Activated CD8-positive, alpha-beta T cell treated with anti-CD3 and anti-CD28 coated beads for 36 hours (primary cell): ENCODE data around the gene SCCPDH. TPM values are rescaled to one million over a fixed set of nuclear protein-coding genes. Genes with fewer than 3 reads are reported as not detected.
"Not testable (repeated sequence)": the region's sequence is repeated elsewhere in the genome, so short reads cannot be mapped to it uniquely, and the experiment has no call there.

Experiments used
- ATAC-seq: fragments of 200-7000 bp; cut with Tn5 transposase; one replicate; pipeline ENCODE4 v1.10.0; 2021; ENCODE audit warnings: mild to moderate bottlenecking, moderate library complexity
- CTCF ChIA-PET: fragments of 350-600 bp; sonication (Branson Sonifier 250); formaldehyde crosslinking; loops from one replicate; lab custom pipeline; 2021; ENCODE audit warnings: antibody characterized with exemption; lab: Charles Lee
- POLR2A ChIA-PET: fragments of 350-600 bp; sonication (Branson Sonifier 250); formaldehyde crosslinking; loops from one replicate; lab custom pipeline; 2021; ENCODE audit warnings: antibody characterized with exemption; lab: Charles Lee
- DNase-seq: peaks from one replicate; pipeline ENCODE4 v3.0.0-alpha.2; 2020
- H3K27ac Mint-ChIP-seq: one replicate; pipeline ENCODE4 v1.8.0; 2021; ENCODE audit warnings: mild to moderate bottlenecking, mixed read lengths
- H3K27me3 Mint-ChIP-seq: one replicate; pipeline ENCODE4 v1.8.0; 2021; ENCODE audit warnings: mixed read lengths
- H3K36me3 Mint-ChIP-seq: one replicate; pipeline ENCODE4 v1.8.0; 2021; ENCODE audit warnings: low read depth, mixed read lengths
- H3K4me1 Mint-ChIP-seq: one replicate; pipeline ENCODE4 v1.8.0; 2021; ENCODE audit warnings: low read depth, mixed read lengths
- H3K4me3 Mint-ChIP-seq: one replicate; pipeline ENCODE4 v1.8.0; 2021; ENCODE audit warnings: mild to moderate bottlenecking, moderate library complexity, mixed read lengths
- H3K9me3 Mint-ChIP-seq: one replicate; pipeline ENCODE4 v1.8.0; 2021; ENCODE audit warnings: mixed read lengths
- intact Hi-C: fragments of 100-400 bp; cut with micrococcal nuclease; formaldehyde crosslinking; loops from one replicate; pipeline ENCODE4 v1.10.0; 2022
- total RNA-seq, 2 experiments: library from RNA; stranded (reverse); gene quantifications; one replicate each; pipeline ENCODE4 v1.2.3, GENCODE V29; 2021
- TF ChIP-seq, protein P1 (sequence below): fragments of 200-600 bp; IDR thresholded peaks from one replicate; pipeline ENCODE4 v1.8.0; 2022; ENCODE audit warnings: antibody characterized with exemption, mild to moderate bottlenecking

Gene SCCPDH
- total RNA-seq, 2 experiments from 2014 or later, result 39.4 to 41.7 TPM

GRCh38 chr1:246727594-246727993 is 3.4 kb downstream of the SCCPDH start:
- Mint-ChIP-seq H3K4me3 (no peak overlapping the region), H3K9me3 (peaks cover 18% of the 10 kb centered on the region), H3K4me1 (peaks cover 13% of the 10 kb centered on the region), H3K27me3 (no peaks in the 10 kb centered on the region), H3K36me3 (peaks cover 61% of the 10 kb centered on the region), H3K27ac (no peak overlapping the region)
- ATAC-seq, result no peak
- intact Hi-C loops, result no loop called here
- no peak for DNase-seq
- TF ChIP-seq, protein P1, sequence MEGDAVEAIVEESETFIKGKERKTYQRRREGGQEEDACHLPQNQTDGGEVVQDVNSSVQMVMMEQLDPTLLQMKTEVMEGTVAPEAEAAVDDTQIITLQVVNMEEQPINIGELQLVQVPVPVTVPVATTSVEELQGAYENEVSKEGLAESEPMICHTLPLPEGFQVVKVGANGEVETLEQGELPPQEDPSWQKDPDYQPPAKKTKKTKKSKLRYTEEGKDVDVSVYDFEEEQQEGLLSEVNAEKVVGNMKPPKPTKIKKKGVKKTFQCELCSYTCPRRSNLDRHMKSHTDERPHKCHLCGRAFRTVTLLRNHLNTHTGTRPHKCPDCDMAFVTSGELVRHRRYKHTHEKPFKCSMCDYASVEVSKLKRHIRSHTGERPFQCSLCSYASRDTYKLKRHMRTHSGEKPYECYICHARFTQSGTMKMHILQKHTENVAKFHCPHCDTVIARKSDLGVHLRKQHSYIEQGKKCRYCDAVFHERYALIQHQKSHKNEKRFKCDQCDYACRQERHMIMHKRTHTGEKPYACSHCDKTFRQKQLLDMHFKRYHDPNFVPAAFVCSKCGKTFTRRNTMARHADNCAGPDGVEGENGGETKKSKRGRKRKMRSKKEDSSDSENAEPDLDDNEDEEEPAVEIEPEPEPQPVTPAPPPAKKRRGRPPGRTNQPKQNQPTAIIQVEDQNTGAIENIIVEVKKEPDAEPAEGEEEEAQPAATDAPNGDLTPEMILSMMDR, result no peak
- CTCF ChIA-PET, result no interaction called here
- POLR2A ChIA-PET, result no interaction called here

- Mint-ChIP-seq H3K27ac (no peak overlapping the region), H3K9me3 (peaks cover 18% of the 10 kb centered on the region), H3K4me3 (no peak overlapping the region), H3K36me3 (peaks cover 61% of the 10 kb centered on the region), H3K27me3 (no peaks in the 10 kb centered on the region), H3K4me1 (peaks cover 13% of the 10 kb centered on the region)
- POLR2A ChIA-PET, result no interaction called here
- CTCF ChIA-PET, result no interaction called here
- ATAC-seq, result no peak
- TF ChIP-seq, protein P1, result no peak
- DNase-seq, result no peak
- intact Hi-C loops, result no loop called here
These were observed 4.1 kb downstream of the SCCPDH start for GRCh38 chr1:246728311-246728710.

GRCh38 chr1:246729040-246729439 is 4.8 kb downstream of the SCCPDH start:
- ATAC-seq, POLR2A ChIA-PET, intact Hi-C loops, CTCF ChIA-PET, H3K27ac Mint-ChIP-seq, H3K27me3 Mint-ChIP-seq, DNase-seq, H3K4me3 Mint-ChIP-seq: not testable (repeated sequence)
- peaks cover 17% of the 10 kb centered on the region for H3K4me1 Mint-ChIP-seq
- H3K36me3 Mint-ChIP-seq, result peaks cover 65% of the 10 kb centered on the region
- peaks cover 18% of the 10 kb centered on the region for H3K9me3 Mint-ChIP-seq

GRCh38 chr1:246730839-246731238 is 6.6 kb downstream of the SCCPDH start:
- DNase-seq (no peak), ATAC-seq (no peak)
- Mint-ChIP-seq H3K4me3 (no peak overlapping the region), H3K27ac (no peak overlapping the region), H3K27me3 (no peaks in the 10 kb centered on the region), H3K4me1 (peaks cover 10% of the 10 kb centered on the region), H3K36me3 (peaks cover 75% of the 10 kb centered on the region), H3K9me3 (peaks cover 18% of the 10 kb centered on the region)
- ChIA-PET CTCF (no interaction called here), POLR2A (interaction anchor here (1.1 kb wide), 1 partner anchor 21 kb away, joined by 3 read pairs; no protein-coding TSS in a partner anchor)
- TF ChIP-seq, protein P1, result no peak
- intact Hi-C loops, result no loop called here

- DNase-seq, ATAC-seq, H3K4me1 Mint-ChIP-seq, H3K4me3 Mint-ChIP-seq, H3K27ac Mint-ChIP-seq, CTCF ChIA-PET, H3K27me3 Mint-ChIP-seq, intact Hi-C loops: not testable (repeated sequence)
- Mint-ChIP-seq H3K36me3 (peaks cover 77% of the 10 kb centered on the region), H3K9me3 (peaks cover 18% of the 10 kb centered on the region)
- POLR2A ChIA-PET, result interaction anchor here (1.1 kb wide), 1 partner anchor 22 kb away, joined by 3 read pairs; no protein-coding TSS in a partner anchor
These were observed 7.7 kb downstream of the SCCPDH start for GRCh38 chr1:246731873-246732272.

- intact Hi-C loops, result no loop called here
- peaks cover 11% of the 10 kb centered on the region for H3K9me3 Mint-ChIP-seq
- DNase-seq, result no peak
- POLR2A ChIA-PET, result no interaction called here
- peaks cover 10% of the 10 kb centered on the region for H3K4me1 Mint-ChIP-seq
- no peak overlapping the region for H3K27ac Mint-ChIP-seq
- H3K36me3 Mint-ChIP-seq, result peaks cover 73% of the 10 kb centered on the region
- no peaks in the 10 kb centered on the region for H3K27me3 Mint-ChIP-seq
- H3K4me3 Mint-ChIP-seq, result no peak overlapping the region
- ATAC-seq, result no peak
- TF ChIP-seq, protein P1, result no peak
- CTCF ChIA-PET, result interaction anchor here (1.0 to 1.4 kb wide), 2 partner anchors 22 to 240 kb away, joined by 3 to 4 read pairs; no protein-coding TSS in a partner anchor
These were observed 9.5 kb downstream of the SCCPDH start for GRCh38 chr1:246733704-246734103.
